HEK293 (cell line): Measurements from ENCODE around the gene DOCK9.

ENCODE experiments used
- CTCF ChIA-PET: fragments of 350-600 bp; formaldehyde crosslinking; extraction: SDS; loops from one replicate; lab custom pipeline; 2021; ENCODE audit warnings: antibody characterized with exemption; lab: Yijun Ruan, JAX
- POLR2A ChIA-PET: fragments of 300-600 bp; formaldehyde crosslinking; extraction: SDS; loops from one replicate; lab custom pipeline; 2020; ENCODE audit warnings: antibody characterized with exemption, inconsistent platforms; lab: Yijun Ruan, JAX
- H3K27ac ChIP-seq: fragments of 200-500 bp; sonication (Bioruptor generic); 2 replicates; pipeline ENCODE4 v1.5.1; 2014; ENCODE audit warnings: low read depth, low read length, control low read depth, inconsistent platforms; ENCODE audit errors: extremely low read depth
- H3K36me3 ChIP-seq, 2 experiments: fragments of 200-500 bp in 1 of 2; sonication (Bioruptor generic) in 1 of 2; 1 replicate in 1 of 2; 2 replicates in 1 of 2; pipeline ENCODE4 v1.5.1; 2014 to 2017; ENCODE audit warnings: inconsistent platforms in 2 of 2, low read length in 2 of 2; ENCODE audit not compliant: control insufficient read depth in 2 of 2, insufficient read depth in 1 of 2
- H3K4me1 ChIP-seq: fragments of 200-500 bp; sonication (Bioruptor generic); 2 replicates; pipeline ENCODE4 v1.5.1; 2014; ENCODE audit warnings: mild to moderate bottlenecking, low read length, inconsistent platforms; ENCODE audit not compliant: control insufficient read depth, insufficient read depth
- H3K4me3 ChIP-seq: 2 replicates; pipeline ENCODE4 v1.5.1; 2011; ENCODE audit warnings: low read depth, mild to moderate bottlenecking, control low read depth, low read length, moderate library complexity
- H3K9me3 ChIP-seq: fragments of 200-500 bp; sonication (Bioruptor generic); 2 replicates; pipeline ENCODE4 v1.5.1; 2014; ENCODE audit warnings: low read depth, low read length, inconsistent platforms; ENCODE audit not compliant: control insufficient read depth, insufficient read depth
- INSM2 ChIP-seq: fragments of 450-650 bp; formaldehyde crosslinking; IDR thresholded peaks from 2 replicates; pipeline ENCODE4 v1.5.1; 2016; ENCODE audit warnings: missing biosample characterization, missing genetic modification characterization
- KLF1 ChIP-seq: fragments of 450-650 bp; formaldehyde crosslinking; IDR thresholded peaks from 2 replicates; pipeline ENCODE4 v1.5.1; 2016; ENCODE audit warnings: missing biosample characterization, missing genetic modification characterization
- KLF17 ChIP-seq: fragments of 450-650 bp; formaldehyde crosslinking; IDR thresholded peaks from 2 replicates; pipeline ENCODE4 v1.5.1; 2016; ENCODE audit warnings: missing biosample characterization, missing genetic modification characterization
- OVOL3 ChIP-seq: fragments of 450-650 bp; formaldehyde crosslinking; IDR thresholded peaks from 2 replicates; pipeline ENCODE4 v1.5.1; 2016; ENCODE audit warnings: missing biosample characterization, missing genetic modification characterization
- SCRT2 ChIP-seq: fragments of 450-650 bp; formaldehyde crosslinking; IDR thresholded peaks from 2 replicates; pipeline ENCODE4 v1.5.1; 2016; ENCODE audit warnings: missing biosample characterization, missing genetic modification characterization
- ZBTB21 ChIP-seq: fragments of 450-650 bp; formaldehyde crosslinking; IDR thresholded peaks from 2 replicates; pipeline ENCODE4 v1.5.1; 2017; ENCODE audit warnings: missing biosample characterization, missing genetic modification characterization
- ZBTB26 ChIP-seq: fragments of 450-650 bp; formaldehyde crosslinking; optimal IDR thresholded peaks from 2 replicates; pipeline ENCODE3; 2016; ENCODE audit warnings: missing biosample characterization, mild to moderate bottlenecking, missing genetic modification characterization
- ZBTB44 ChIP-seq: fragments of 450-650 bp; IDR thresholded peaks from 2 replicates; pipeline ENCODE4 v1.5.1; 2018; ENCODE audit warnings: missing biosample characterization, mild to moderate bottlenecking, missing genetic modification characterization
- ZNF174 ChIP-seq: fragments of 450-650 bp; formaldehyde crosslinking; IDR thresholded peaks from 2 replicates; pipeline ENCODE4 v1.5.0; 2017; ENCODE audit warnings: missing biosample characterization, mild to moderate bottlenecking, missing genetic modification characterization
- ZNF19 ChIP-seq: fragments of 450-650 bp; formaldehyde crosslinking; IDR thresholded peaks from 2 replicates; pipeline ENCODE4; 2016; ENCODE audit warnings: missing biosample characterization, missing genetic modification characterization, low read depth
- ZNF23 ChIP-seq: fragments of 450-650 bp; formaldehyde crosslinking; IDR thresholded peaks from 2 replicates; pipeline ENCODE4 v1.5.1; 2016; ENCODE audit warnings: missing biosample characterization, missing genetic modification characterization, borderline replicate concordance
- ZNF24 ChIP-seq: fragments of 450-650 bp; formaldehyde crosslinking; IDR thresholded peaks from 2 replicates; pipeline ENCODE4 v1.5.1; 2016; ENCODE audit warnings: missing biosample characterization, missing genetic modification characterization
- ZNF248 ChIP-seq: fragments of 450-650 bp; formaldehyde crosslinking; IDR thresholded peaks from 2 replicates; pipeline ENCODE4 v1.5.1; 2017; ENCODE audit warnings: missing biosample characterization, missing genetic modification characterization
- ZNF292 ChIP-seq: fragments of 450-650 bp; formaldehyde crosslinking; IDR thresholded peaks from 2 replicates; pipeline ENCODE4 v1.5.1; 2016; ENCODE audit warnings: low read depth, missing biosample characterization, missing genetic modification characterization, borderline replicate concordance
- ZNF354C ChIP-seq: fragments of 450-650 bp; formaldehyde crosslinking; IDR thresholded peaks from 2 replicates; pipeline ENCODE4 v1.5.1; 2016; ENCODE audit warnings: missing biosample characterization, missing genetic modification characterization, low read depth, borderline replicate concordance
- ZNF398 ChIP-seq: fragments of 450-650 bp; formaldehyde crosslinking; IDR thresholded peaks from 2 replicates; pipeline ENCODE4 v1.5.1; 2017; ENCODE audit warnings: missing biosample characterization, missing genetic modification characterization
- ZNF416 ChIP-seq: fragments of 450-650 bp; formaldehyde crosslinking; IDR thresholded peaks from 2 replicates; pipeline ENCODE4 v1.5.1; 2016; ENCODE audit warnings: missing biosample characterization, missing genetic modification characterization
- ZNF549 ChIP-seq: fragments of 450-650 bp; IDR thresholded peaks from 2 replicates; pipeline ENCODE4 v1.5.1; 2018; ENCODE audit warnings: missing biosample characterization, missing genetic modification characterization, mild to moderate bottlenecking, inconsistent platforms, moderate library complexity
- ZNF600 ChIP-seq: fragments of 450-650 bp; formaldehyde crosslinking; IDR thresholded peaks from 2 replicates; pipeline ENCODE4 v1.5.1; 2016; ENCODE audit warnings: missing biosample characterization, missing genetic modification characterization
- ZNF629 ChIP-seq: fragments of 450-650 bp; formaldehyde crosslinking; IDR thresholded peaks from 2 replicates; pipeline ENCODE4 v1.5.1; 2017; ENCODE audit warnings: missing biosample characterization, missing genetic modification characterization
- ZNF707 ChIP-seq: fragments of 450-650 bp; formaldehyde crosslinking; IDR thresholded peaks from 2 replicates; pipeline ENCODE4 v1.5.1; 2016; ENCODE audit warnings: missing biosample characterization, missing genetic modification characterization
- ZNF785 ChIP-seq: fragments of 450-650 bp; formaldehyde crosslinking; IDR thresholded peaks from 2 replicates; pipeline ENCODE4 v1.5.1; 2016; ENCODE audit warnings: missing biosample characterization, missing genetic modification characterization
- ZSCAN30 ChIP-seq: fragments of 450-650 bp; IDR thresholded peaks from 2 replicates; pipeline ENCODE4 v1.5.1; 2018; ENCODE audit warnings: missing biosample characterization, mild to moderate bottlenecking, missing genetic modification characterization, moderate library complexity
- ZSCAN5A ChIP-seq: fragments of 450-650 bp; formaldehyde crosslinking; IDR thresholded peaks from 2 replicates; pipeline ENCODE4 v1.5.1; 2016; ENCODE audit warnings: missing biosample characterization, missing genetic modification characterization

DOCK9 gene

GRCh38 chr13:98985591-98985990 lies 7.7 kb upstream of the DOCK9 start:
- ChIA-PET POLR2A (no interaction called here), CTCF (interaction anchor here (1.2 kb wide), 1 partner anchor 32 kb away, joined by 3 read pairs; no protein-coding TSS in a partner anchor)
- Histone ChIP-seq H3K27ac (no peak overlapping the region), H3K4me1 (0 out of 2 replicates have a peak, but pooled peaks cover 2% of the 10 kb centered on the region), H3K9me3 (no peaks in the 10 kb centered on the region), H3K4me3 (no peak overlapping the region), H3K36me3 (no peaks in the 10 kb centered on the region)
- TF ChIP-seq KLF17 (tag by site-specific recombination) (no peak), ZNF23 (tag by site-specific recombination) (no peak), ZSCAN5A (no peak), ZNF292 (tag by site-specific recombination) (no peak)

GRCh38 chr13:98984983-98985382 lies 7.1 kb upstream of the DOCK9 start:
- Histone ChIP-seq H3K27ac (no peak overlapping the region), H3K9me3 (no peaks in the 10 kb centered on the region), H3K36me3 (no peaks in the 10 kb centered on the region), H3K4me3 (no peak overlapping the region), H3K4me1 (0 out of 2 replicates have a peak, but pooled peaks cover 2% of the 10 kb centered on the region)
- POLR2A ChIA-PET, result no interaction called here
- CTCF ChIA-PET, result interaction anchor here (1.0 to 1.2 kb wide), 2 partner anchors 9 to 33 kb away, joined by 3 read pairs; no protein-coding TSS in a partner anchor
- TF ChIP-seq ZBTB21 (tag by site-specific recombination), result no peak
- TF ChIP-seq SCRT2, result 0 out of 2 replicates have a peak, but pooled peaks have one; percentile 16

- no peak overlapping the region for H3K27ac ChIP-seq
- POLR2A ChIA-PET, result no interaction called here
- CTCF ChIA-PET, result interaction anchor here (1.0 kb wide), 1 partner anchor 8 kb away, joined by 3 read pairs; no protein-coding TSS in a partner anchor
Measured at GRCh38 chr13:98984118-98984517, 6.3 kb upstream of the DOCK9 start.

More at GRCh38 chr13:98984118-98984517, 6.3 kb upstream of the DOCK9 start:
- H3K4me3 ChIP-seq, result no peak overlapping the region
- H3K4me1 ChIP-seq, result 0 out of 2 replicates have a peak, but pooled peaks cover 2% of the 10 kb centered on the region
- TF ChIP-seq ZNF707 (tag by site-specific recombination) (no peak), ZNF174 (tag by site-specific recombination) (no peak), ZNF416 (no peak), OVOL3 (tag by site-specific recombination) (no peak), ZNF19 (tag by site-specific recombination) (no peak), ZNF248 (no peak), ZNF549 (tag by site-specific recombination) (no peak), ZBTB26 (tag by site-specific recombination) (no peak), ZNF354C (tag by site-specific recombination) (no peak), ZNF629 (no peak), ZNF785 (tag by site-specific recombination) (no peak), ZSCAN30 (no peak), ZNF398 (tag by site-specific recombination) (no peak), ZNF600 (tag by site-specific recombination) (no peak), KLF1 (tag by site-specific recombination) (no peak), INSM2 (no peak), ZBTB44 (no peak), ZNF24 (no peak)
- no peaks in the 10 kb centered on the region for H3K36me3 ChIP-seq
- H3K9me3 ChIP-seq, result no peaks in the 10 kb centered on the region
